Measurements from ENCODE around the gene PPP1R16B.
A peak's percentile ranks its signal among the peaks of the same experiment; 100 is the strongest.

PPP1R16B gene

GRCh38 chr20:38800882-38801281 is 4.6 kb upstream of the PPP1R16B start:
- POLR2A ChIA-PET = no interaction called here
- CTCF ChIA-PET = no interaction called here
- DNase-seq (ENCODE audit: extremely low spot score) = no peak
- TF ChIP-seq FOXM1 (IDR thresholded peaks at IDR 0.05; ENCODE audit: borderline replicate concordance) = no peak
- peak; percentile 44; the same call in 1 of the 2 replicates for TF ChIP-seq ZNF384 (IDR thresholded peaks at IDR 0.05)

- CTCF ChIA-PET = no interaction called here
- POLR2A ChIA-PET = no interaction called here
- TF ChIP-seq LEF1 (IDR thresholded peaks at IDR 0.05; ENCODE audit: borderline replicate concordance) (no peak), TARDBP (IDR thresholded peaks at IDR 0.05) (no peak), HDGF (IDR thresholded peaks at IDR 0.05; ENCODE audit: borderline replicate concordance) (no peak), ELF4 (IDR thresholded peaks at IDR 0.05) (no peak), SUZ12 (IDR thresholded peaks at IDR 0.05) (no peak), ARNT (IDR thresholded peaks at IDR 0.05) (no peak)
- no peak for DNase-seq (ENCODE audit: extremely low spot score)
Observed at GRCh38 chr20:38804221-38804620, 1.3 kb upstream of the PPP1R16B start.

GRCh38 chr20:38804682-38805501 is 605 bp upstream of the PPP1R16B start:
- no peak for DNase-seq (ENCODE audit: extremely low spot score)
- CTCF ChIA-PET = interaction anchor here (0.6 to 1.6 kb wide), 2 partner anchors 14 to 22 kb away, joined by 3 to 11 read pairs; no protein-coding TSS in a partner anchor
- TF ChIP-seq BHLHE40 (IDR thresholded peaks at IDR 0.05; ENCODE audit: borderline replicate concordance) = no peak
- no peak for TF ChIP-seq HDGF (IDR thresholded peaks at IDR 0.05; ENCODE audit: borderline replicate concordance)
- no peak for TF ChIP-seq CTBP1 (IDR thresholded peaks at IDR 0.05; ENCODE audit: borderline replicate concordance)
- no peak for TF ChIP-seq TARDBP (IDR thresholded peaks at IDR 0.05)
- POLR2A ChIA-PET = interaction anchor here (1.0 kb wide), 1 partner anchor 21 kb away, joined by 4 read pairs; no protein-coding TSS in a partner anchor

GRCh38 chr20:38805958-38806854 is 709 bp downstream of the PPP1R16B start:
- ChIA-PET POLR2A (interaction anchor here (1.0 to 1.5 kb wide), 2 partner anchors 10 to 20 kb away, joined by 3 to 4 read pairs; no protein-coding TSS in a partner anchor), CTCF (interaction anchor here (0.6 to 1.6 kb wide), 4 partner anchors 9 to 55 kb away, joined by 3 to 11 read pairs (median 4); no protein-coding TSS in a partner anchor)
- TF ChIP-seq LEF1 (IDR thresholded peaks at IDR 0.05; ENCODE audit: borderline replicate concordance) = no peak
- TF ChIP-seq CTBP1 (IDR thresholded peaks at IDR 0.05; ENCODE audit: borderline replicate concordance) = no peak
- no peak for TF ChIP-seq SUZ12 (IDR thresholded peaks at IDR 0.05)
- no peak for TF ChIP-seq ELF4 (IDR thresholded peaks at IDR 0.05)
- peak; percentile 37 for TF ChIP-seq L3MBTL2 (conservative IDR thresholded peaks at IDR 0.05)
- DNase-seq (ENCODE audit: extremely low spot score) = peak; percentile 39

- CTCF ChIA-PET = interaction anchor here (0.7 to 1.2 kb wide), 2 partner anchors 10 to 54 kb away, joined by 3 to 4 read pairs; no protein-coding TSS in a partner anchor
- DNase-seq (ENCODE audit: extremely low spot score) = no peak
- TF ChIP-seq LEF1 (IDR thresholded peaks at IDR 0.05; ENCODE audit: borderline replicate concordance) (no peak), FOXM1 (IDR thresholded peaks at IDR 0.05; ENCODE audit: borderline replicate concordance) (no peak), L3MBTL2 (conservative IDR thresholded peaks at IDR 0.05) (no peak), SUZ12 (IDR thresholded peaks at IDR 0.05) (no peak), CTBP1 (IDR thresholded peaks at IDR 0.05; ENCODE audit: borderline replicate concordance) (no peak), SP1 (IDR thresholded peaks at IDR 0.05) (no peak), FOXA1 (IDR thresholded peaks at IDR 0.05) (no peak)
- POLR2A ChIA-PET = interaction anchor here (1.5 kb wide), 1 partner anchor 9 kb away, joined by 3 read pairs; no protein-coding TSS in a partner anchor
Observed at GRCh38 chr20:38806855-38807655, 1.6 kb downstream of the PPP1R16B start.

- no peak for DNase-seq (ENCODE audit: extremely low spot score)
- ChIA-PET POLR2A (no interaction called here), CTCF (no interaction called here)
- TF ChIP-seq ARNT (IDR thresholded peaks at IDR 0.05) (no peak), HDGF (IDR thresholded peaks at IDR 0.05; ENCODE audit: borderline replicate concordance) (no peak), FOXM1 (IDR thresholded peaks at IDR 0.05; ENCODE audit: borderline replicate concordance) (no peak), FOXA1 (IDR thresholded peaks at IDR 0.05) (no peak), SUZ12 (IDR thresholded peaks at IDR 0.05) (no peak), SP1 (IDR thresholded peaks at IDR 0.05) (no peak), CTBP1 (IDR thresholded peaks at IDR 0.05; ENCODE audit: borderline replicate concordance) (no peak), L3MBTL2 (conservative IDR thresholded peaks at IDR 0.05) (no peak), NFRKB (IDR thresholded peaks at IDR 0.05) (no peak), ZNF384 (IDR thresholded peaks at IDR 0.05) (no peak), TARDBP (IDR thresholded peaks at IDR 0.05) (no peak), PKNOX1 (IDR thresholded peaks at IDR 0.05) (no peak), BHLHE40 (IDR thresholded peaks at IDR 0.05; ENCODE audit: borderline replicate concordance) (no peak), LEF1 (IDR thresholded peaks at IDR 0.05; ENCODE audit: borderline replicate concordance) (no peak), FOXK2 (IDR thresholded peaks at IDR 0.05) (no peak), ELF4 (IDR thresholded peaks at IDR 0.05) (no peak)
Observed at GRCh38 chr20:38809942-38810341, 4.4 kb downstream of the PPP1R16B start.
